Peyer's patch (tissue), 4 donors: ENCODE data around the gene NTRK2.

Source experiments
- CTCF ChIP-seq, 6 experiments: fragments of 450-650 bp in 4 of 6; fragments of 200-600 bp in 2 of 6; sonication (generic) in 1 of 6; IDR thresholded peaks; one replicate each; pipeline ENCODE4 v1.5.1; 2017 to 2019; ENCODE audit warnings: antibody characterized with exemption in 6 of 6, mild to moderate bottlenecking in 3 of 6, moderate library complexity in 1 of 6
- POLR2A ChIP-seq, 2 donors: fragments of 450-650 bp; IDR thresholded peaks; one replicate each; pipeline ENCODE4 v1.5.1; 2017; ENCODE audit warnings: antibody characterized with exemption in 2 of 2, mild to moderate bottlenecking in 2 of 2, moderate library complexity in 2 of 2

DNA sequence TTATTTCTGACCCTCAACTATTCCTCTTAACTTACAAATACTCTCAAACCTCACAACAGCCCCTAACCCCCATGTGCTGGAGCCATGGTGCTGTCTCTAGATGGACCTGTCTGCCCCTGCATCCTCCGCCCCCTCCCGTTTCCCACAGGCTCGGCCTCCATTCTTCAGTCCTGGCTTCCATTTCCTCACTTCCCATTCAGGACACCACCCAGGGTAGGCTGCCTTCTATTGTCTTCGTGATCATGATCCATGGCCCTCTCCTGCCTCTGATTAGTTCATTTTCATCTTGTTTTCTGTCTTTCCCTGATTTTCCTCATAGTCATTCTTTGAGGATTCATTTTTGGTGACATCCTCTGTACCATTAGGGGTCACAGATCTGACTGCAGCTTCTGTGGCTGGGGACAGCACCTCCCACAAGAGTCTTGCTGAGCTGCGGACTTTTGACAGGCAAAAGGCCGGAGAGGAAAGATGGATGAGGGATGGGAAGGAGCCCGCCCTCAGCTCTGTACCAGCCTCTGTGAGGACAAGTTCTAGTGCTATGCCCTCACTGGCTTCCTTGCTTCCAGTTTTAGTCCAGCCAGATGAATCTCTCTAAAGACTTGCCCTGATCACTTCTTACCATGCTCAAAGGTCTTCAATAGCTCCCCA, 255.8 kb downstream of the NTRK2 start:
- TF ChIP-seq CTCF (IDR thresholded peaks at IDR 0.05), result no peak
- no peak for TF ChIP-seq POLR2A (IDR thresholded peaks at IDR 0.05)
